GM23248 (cell line): Measurements from ENCODE around the gene RRP1. TPM values are rescaled to one million over a fixed set of nuclear protein-coding genes. Genes with fewer than 3 reads are reported as not detected.

Experiments used
- DNase-seq: peaks from one replicate; pipeline ENCODE4 v3.0.0-alpha.2; 2015
- H2AFZ ChIP-seq: fragments of 200-600 bp; sonication (generic); 2 replicates; pipeline ENCODE4 v1.6.1; 2016; ENCODE audit warnings: antibody characterized with exemption
- H3F3A ChIP-seq: fragments of 200-600 bp; sonication (generic); 2 replicates; pipeline ENCODE4 v1.6.1; 2016; ENCODE audit warnings: mild to moderate bottlenecking, antibody characterized with exemption, mixed run types; ENCODE audit not compliant: insufficient read depth
- H3K27ac ChIP-seq: fragments of 200-600 bp; sonication (generic); 2 replicates; pipeline ENCODE4 v1.5.1; 2016; ENCODE audit warnings: mild to moderate bottlenecking
- H3K27me3 ChIP-seq: fragments of 200-600 bp; sonication (generic); replicated peaks from 2 replicates; pipeline ENCODE4 v1.6.1; 2016; ENCODE audit warnings: mild to moderate bottlenecking; ENCODE audit not compliant: insufficient read depth
- H3K36me3 ChIP-seq: fragments of 200-600 bp; sonication (generic); 2 replicates; pipeline ENCODE4 v1.6.1; 2016; ENCODE audit warnings: low read depth, mild to moderate bottlenecking
- H3K4me1 ChIP-seq: fragments of 200-600 bp; sonication (generic); 2 replicates; pipeline ENCODE4 v1.6.1; 2016; ENCODE audit warnings: mild to moderate bottlenecking; ENCODE audit not compliant: insufficient read depth
- H3K4me2 ChIP-seq: fragments of 200-600 bp; sonication (generic); one replicate; pipeline ENCODE4 v1.6.1; 2016; ENCODE audit warnings: mild to moderate bottlenecking; ENCODE audit not compliant: unreplicated experiment
- H3K4me3 ChIP-seq: fragments of 200-600 bp; sonication (generic); 2 replicates; pipeline ENCODE4 v1.5.1; 2016; ENCODE audit warnings: mild to moderate bottlenecking
- H3K79me2 ChIP-seq: fragments of 200-600 bp; sonication (generic); 2 replicates; pipeline ENCODE4 v1.6.1; 2016; ENCODE audit warnings: mild to moderate bottlenecking; ENCODE audit not compliant: insufficient read depth
- H3K9ac ChIP-seq: fragments of 200-600 bp; sonication (generic); 2 replicates; pipeline ENCODE4 v1.6.1; 2016; ENCODE audit warnings: mild to moderate bottlenecking
- H3K9me2 ChIP-seq: fragments of 200-600 bp; sonication (generic); 2 replicates; pipeline ENCODE4 v1.6.1; 2016; ENCODE audit warnings: mixed run types, mild to moderate bottlenecking, moderate library complexity; ENCODE audit not compliant: insufficient read depth
- H3K9me3 ChIP-seq: fragments of 200-600 bp; sonication (generic); one replicate; pipeline ENCODE4 v1.6.1; 2017; ENCODE audit warnings: low read depth
- H4K20me1 ChIP-seq: fragments of 200-600 bp; sonication (generic); 2 replicates; pipeline ENCODE4 v1.6.0; 2016; ENCODE audit not compliant: insufficient read depth
- EZH2 ChIP-seq: fragments of 200-600 bp; sonication (generic); IDR thresholded peaks from 2 replicates; pipeline ENCODE4 v1.6.1; 2018; ENCODE audit warnings: antibody characterized with exemption, mild to moderate bottlenecking; ENCODE audit not compliant: insufficient read depth, poor library complexity, severe bottlenecking
- EZH2phosphoT487 ChIP-seq: fragments of 200-600 bp; sonication (generic); IDR thresholded peaks from 2 replicates; pipeline ENCODE4 v1.6.1; 2018; ENCODE audit warnings: antibody characterized with exemption, moderate library complexity, mild to moderate bottlenecking, low read depth; ENCODE audit not compliant: insufficient read depth
- WGBS, 2 experiments: methylation state at CpG; one replicate each; pipeline ENCODE4 v1.1.6; 2015 to 2017; ENCODE audit warnings: low lambda C conversion rate in 2 of 2, low coverage in 1 of 2; ENCODE audit errors: missing lambda C conversion rate in 2 of 2; 5-methylcytosine and 5-hydroxymethylcytosine counted together
- in situ Hi-C: fragments of 300-500 bp; cut with MboI; formaldehyde crosslinking; loops from 2 replicates; pipeline ENCODE4 v1.15.0; 2020
- polyA plus RNA-seq: library from polyadenylated mRNA; unstranded; fragments of >200 nt; fragmentation: Nextera tagmentation; extraction: Ambion mirVana; gene quantifications from 2 replicates; pipeline ENCODE4 v1.2.1, GENCODE V29; 2016
- total RNA-seq: library from RNA; depleted of rRNA; stranded (reverse); fragments of >200 nt; shearing (Covaris generic); gene quantifications from 2 replicates; pipeline ENCODE4 v1.2.3, GENCODE V29; 2014

RRP1 gene
- total and polyA plus RNA-seq, 2 experiments from 2014 or later = 17.6 to 22.3 TPM

DNA sequence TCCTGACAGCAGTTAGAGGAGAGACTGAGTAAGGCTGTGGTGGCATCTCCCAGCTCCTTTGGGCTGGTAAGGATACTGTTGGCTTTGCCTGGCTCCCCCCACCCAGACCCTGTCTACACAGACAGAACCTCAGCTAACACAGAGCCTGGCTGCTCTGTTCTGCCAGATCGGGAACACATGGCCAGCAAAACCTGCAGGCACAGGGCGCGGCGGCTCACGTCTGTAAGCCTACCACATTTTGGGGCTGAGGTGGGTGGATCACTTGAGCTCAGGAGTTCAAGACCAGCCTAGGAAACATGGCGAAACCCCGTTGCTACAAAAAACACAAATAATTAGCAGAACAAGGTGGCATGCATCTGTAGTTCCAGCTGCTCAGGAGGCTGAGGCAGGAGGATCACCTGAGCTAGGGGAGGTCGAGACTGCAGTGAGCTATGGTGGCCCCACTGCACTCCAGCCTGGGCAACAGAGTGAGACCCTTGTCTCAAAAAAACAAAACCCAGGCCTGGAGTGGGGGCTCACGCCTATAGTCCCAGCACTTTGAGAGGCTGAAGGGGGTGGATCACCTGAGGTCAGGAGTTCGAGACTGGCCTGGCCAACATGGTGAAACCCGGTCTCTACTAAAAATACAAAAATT, 19.9 kb upstream of the RRP1 start:
- peaks cover 9% of the 10 kb centered on the region for H3K36me3 ChIP-seq
- no peaks in the 10 kb centered on the region for H3K9me3 ChIP-seq
- no peak overlapping the region for H3K4me3 ChIP-seq
- H3K27me3 ChIP-seq = no peaks in the 10 kb centered on the region
- no peak overlapping the region for H3K27ac ChIP-seq
- TF ChIP-seq EZH2 = no peak
- TF ChIP-seq EZH2phosphoT487 = no peak
- H4K20me1 ChIP-seq = no peaks in the 10 kb centered on the region
- 95 to 96% methylated on average over 11 of the region's 11 CpGs for WGBS, 2 experiments
- no peak overlapping the region for H3K9ac ChIP-seq
- in situ Hi-C loops = no loop called here
- H3K79me2 ChIP-seq = peaks cover 11% of the 10 kb centered on the region
- no peak overlapping the region for H2AFZ ChIP-seq
- no peaks in the 10 kb centered on the region for H3F3A ChIP-seq
- DNase-seq = no peak
- peaks cover 8% of the 10 kb centered on the region for H3K4me1 ChIP-seq
- H3K9me2 ChIP-seq = no peaks in the 10 kb centered on the region
- no peak overlapping the region for H3K4me2 ChIP-seq

DNA sequence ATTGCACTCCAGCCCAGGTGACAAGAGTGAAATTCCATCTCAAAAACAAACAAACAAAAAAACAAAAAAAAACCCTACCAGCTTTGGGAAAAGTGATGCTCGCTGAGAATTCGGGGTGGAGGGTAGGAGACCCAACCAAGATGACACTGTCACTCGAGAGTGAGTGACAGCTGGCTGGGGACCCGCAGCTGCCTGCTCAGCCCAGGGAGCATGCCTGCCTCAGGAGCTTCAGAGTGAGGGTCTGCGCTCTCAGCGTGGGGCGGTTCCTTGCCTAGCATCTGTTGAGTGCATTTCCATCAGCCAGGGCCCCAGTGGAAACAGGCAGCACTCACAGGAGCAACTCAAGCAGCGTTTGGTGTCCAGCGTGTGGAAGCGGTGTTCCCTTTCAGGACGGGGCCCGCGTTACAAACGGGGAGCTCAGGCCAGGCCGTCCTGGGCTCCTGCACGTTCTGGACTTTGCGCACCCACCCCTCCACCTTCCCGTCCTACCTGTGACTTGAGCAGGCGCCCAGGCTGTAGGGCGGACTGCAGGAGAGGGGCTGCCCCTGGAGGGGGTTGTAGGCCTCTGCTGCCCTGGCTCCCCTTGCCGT, 19.2 kb upstream of the RRP1 start:
- no peak overlapping the region for H2AFZ ChIP-seq
- in situ Hi-C loops = no loop called here
- H3K36me3 ChIP-seq = peaks cover 9% of the 10 kb centered on the region
- peaks cover 19% of the 10 kb centered on the region for H3K79me2 ChIP-seq
- DNase-seq = no peak
- no peaks in the 10 kb centered on the region for H3F3A ChIP-seq
- peaks cover 8% of the 10 kb centered on the region for H3K4me1 ChIP-seq
- no peak overlapping the region for H3K4me2 ChIP-seq
- no peak overlapping the region for H3K27ac ChIP-seq
- H3K9me3 ChIP-seq = no peaks in the 10 kb centered on the region
- H3K4me3 ChIP-seq = no peak overlapping the region
- no peak overlapping the region for H3K9ac ChIP-seq
- TF ChIP-seq EZH2 = no peak
- H3K9me2 ChIP-seq = no peaks in the 10 kb centered on the region
- 93 to 94% methylated on average over 21 of the region's 21 CpGs for WGBS, 2 experiments
- H3K27me3 ChIP-seq = no peaks in the 10 kb centered on the region
- no peaks in the 10 kb centered on the region for H4K20me1 ChIP-seq

DNA sequence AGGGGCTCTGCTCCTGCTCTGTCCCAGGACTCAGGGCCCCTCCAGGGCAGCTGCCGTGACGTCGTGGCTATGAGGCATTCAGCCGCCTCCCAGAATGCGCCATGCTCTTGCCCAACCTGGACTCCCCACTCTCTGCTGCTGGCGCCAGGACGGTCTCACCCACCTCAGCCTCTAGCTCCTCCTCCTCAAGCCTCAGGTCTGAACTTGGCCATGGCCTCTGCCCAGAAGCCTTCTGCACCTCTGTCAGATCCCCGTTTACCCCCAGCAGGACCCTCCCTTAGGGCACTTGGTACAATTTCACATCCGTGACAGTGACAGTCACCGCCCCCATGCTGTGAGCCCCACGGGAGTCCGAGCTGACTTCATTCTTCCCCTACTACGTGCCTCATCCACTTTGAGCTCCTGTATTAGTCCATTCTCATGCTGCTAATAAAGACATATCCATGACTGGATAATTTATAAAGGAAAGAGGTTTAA, 18.1 kb upstream of the RRP1 start:
- in situ Hi-C loops = no loop called here
- WGBS, 2 experiments = 80 to 84% methylated on average over 13 of the region's 13 CpGs
- no peaks in the 10 kb centered on the region for H3K9me2 ChIP-seq
- H3K27ac ChIP-seq = no peak overlapping the region
- H3K9me3 ChIP-seq = no peaks in the 10 kb centered on the region
- no peaks in the 10 kb centered on the region for H4K20me1 ChIP-seq
- DNase-seq = no peak
- H3K27me3 ChIP-seq = no peaks in the 10 kb centered on the region
- peaks cover 9% of the 10 kb centered on the region for H3K36me3 ChIP-seq
- no peak overlapping the region for H3K4me2 ChIP-seq
- H2AFZ ChIP-seq = no peak overlapping the region
- peaks cover 8% of the 10 kb centered on the region for H3K4me1 ChIP-seq
- TF ChIP-seq EZH2 = no peak
- TF ChIP-seq EZH2phosphoT487 = no peak
- no peaks in the 10 kb centered on the region for H3F3A ChIP-seq
- no peak overlapping the region for H3K4me3 ChIP-seq
- no peak overlapping the region for H3K9ac ChIP-seq
- peaks cover 24% of the 10 kb centered on the region for H3K79me2 ChIP-seq

DNA sequence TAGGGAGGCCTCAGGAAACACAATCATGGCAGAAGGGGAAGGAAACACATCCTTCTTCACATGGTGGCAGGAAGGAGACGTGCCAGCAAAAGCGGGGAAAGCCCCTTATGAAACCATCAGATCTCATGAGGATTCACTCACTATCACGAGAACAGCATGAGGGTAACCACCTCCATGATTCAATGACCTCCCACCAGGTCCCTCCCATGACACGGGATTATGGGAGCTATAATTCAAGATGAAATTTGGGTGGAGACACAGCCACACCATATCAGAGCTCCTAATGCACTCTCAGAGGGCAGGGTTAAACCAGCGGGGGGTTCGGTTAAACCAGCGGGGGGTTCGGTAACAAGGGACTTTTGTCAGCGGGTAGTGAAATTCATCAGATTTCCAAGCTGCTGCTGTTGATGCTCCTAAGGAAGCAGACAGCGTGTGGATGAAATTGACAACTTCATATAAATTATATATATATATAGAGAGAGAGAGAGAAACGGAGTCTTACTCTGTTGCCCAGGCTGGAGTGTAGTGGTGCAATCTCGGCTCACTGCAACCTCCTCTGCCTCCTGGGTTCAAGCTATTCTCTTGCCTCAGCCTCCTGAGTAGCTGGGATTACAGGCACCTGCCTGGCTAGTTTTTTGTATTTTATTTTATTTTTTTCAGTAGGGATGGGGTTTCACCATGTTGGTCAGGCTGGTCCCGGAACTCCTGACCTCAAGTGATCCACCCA, 17.5 kb upstream of the RRP1 start:
- no peak overlapping the region for H2AFZ ChIP-seq
- in situ Hi-C loops = no loop called here
- no peaks in the 10 kb centered on the region for H3K27me3 ChIP-seq
- H4K20me1 ChIP-seq = no peaks in the 10 kb centered on the region
- H3K4me3 ChIP-seq = no peak overlapping the region
- TF ChIP-seq EZH2phosphoT487 (no peak), EZH2 (no peak)
- peaks cover 8% of the 10 kb centered on the region for H3K4me1 ChIP-seq
- H3K27ac ChIP-seq = no peak overlapping the region
- H3K4me2 ChIP-seq = no peak overlapping the region
- H3K79me2 ChIP-seq = peaks cover 24% of the 10 kb centered on the region
- peaks cover 9% of the 10 kb centered on the region for H3K36me3 ChIP-seq
- no peak overlapping the region for H3K9ac ChIP-seq
- no peaks in the 10 kb centered on the region for H3K9me2 ChIP-seq
- DNase-seq = no peak
- H3F3A ChIP-seq = no peaks in the 10 kb centered on the region
- H3K9me3 ChIP-seq = no peaks in the 10 kb centered on the region
- WGBS, 2 experiments = 81 to 87% methylated on average over 13 of the region's 13 CpGs
